ENCODE measurements around the gene CA10.

CA10 gene

DNA sequence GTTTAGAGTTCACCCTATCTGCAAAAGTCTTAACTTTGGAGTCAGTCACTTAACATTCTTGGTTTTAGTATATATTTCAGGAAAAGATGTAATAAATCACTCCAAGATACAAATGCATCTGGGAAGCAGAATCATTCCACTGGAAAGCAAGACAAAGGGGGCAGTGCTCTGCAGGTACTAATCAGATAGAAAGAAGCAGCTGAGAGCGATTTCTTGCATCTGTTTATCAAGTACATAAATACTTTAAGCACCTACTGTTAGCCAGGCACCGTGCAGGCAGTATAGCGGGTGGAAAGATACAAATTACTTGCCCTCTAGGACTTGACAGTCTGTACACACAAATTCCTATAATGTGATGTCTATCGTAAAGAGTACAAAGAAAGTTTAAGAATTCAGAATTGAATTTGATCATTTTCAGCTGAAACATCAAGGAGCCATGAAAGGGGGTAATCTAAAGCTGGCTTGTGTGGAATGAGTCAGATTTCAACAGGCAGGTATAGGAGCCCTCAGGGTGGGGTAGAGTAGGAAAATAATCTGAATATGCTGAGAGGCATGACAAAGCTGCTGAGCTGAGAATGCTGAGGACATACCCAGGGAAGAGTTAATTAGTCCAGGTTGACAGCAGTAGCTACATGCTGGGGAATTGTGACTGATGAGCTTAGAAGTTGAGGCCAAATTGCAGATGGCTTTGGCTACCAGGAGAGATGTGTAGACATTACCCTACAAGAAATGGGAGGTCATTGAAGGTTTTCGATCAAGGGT is 110.2 kb downstream of the CA10 start:
- no peak overlapping the region for H3K27ac ChIP-seq
- TF ChIP-seq, protein P1, sequence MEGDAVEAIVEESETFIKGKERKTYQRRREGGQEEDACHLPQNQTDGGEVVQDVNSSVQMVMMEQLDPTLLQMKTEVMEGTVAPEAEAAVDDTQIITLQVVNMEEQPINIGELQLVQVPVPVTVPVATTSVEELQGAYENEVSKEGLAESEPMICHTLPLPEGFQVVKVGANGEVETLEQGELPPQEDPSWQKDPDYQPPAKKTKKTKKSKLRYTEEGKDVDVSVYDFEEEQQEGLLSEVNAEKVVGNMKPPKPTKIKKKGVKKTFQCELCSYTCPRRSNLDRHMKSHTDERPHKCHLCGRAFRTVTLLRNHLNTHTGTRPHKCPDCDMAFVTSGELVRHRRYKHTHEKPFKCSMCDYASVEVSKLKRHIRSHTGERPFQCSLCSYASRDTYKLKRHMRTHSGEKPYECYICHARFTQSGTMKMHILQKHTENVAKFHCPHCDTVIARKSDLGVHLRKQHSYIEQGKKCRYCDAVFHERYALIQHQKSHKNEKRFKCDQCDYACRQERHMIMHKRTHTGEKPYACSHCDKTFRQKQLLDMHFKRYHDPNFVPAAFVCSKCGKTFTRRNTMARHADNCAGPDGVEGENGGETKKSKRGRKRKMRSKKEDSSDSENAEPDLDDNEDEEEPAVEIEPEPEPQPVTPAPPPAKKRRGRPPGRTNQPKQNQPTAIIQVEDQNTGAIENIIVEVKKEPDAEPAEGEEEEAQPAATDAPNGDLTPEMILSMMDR (conservative IDR thresholded peaks at IDR 0.05), result no peak

DNA sequence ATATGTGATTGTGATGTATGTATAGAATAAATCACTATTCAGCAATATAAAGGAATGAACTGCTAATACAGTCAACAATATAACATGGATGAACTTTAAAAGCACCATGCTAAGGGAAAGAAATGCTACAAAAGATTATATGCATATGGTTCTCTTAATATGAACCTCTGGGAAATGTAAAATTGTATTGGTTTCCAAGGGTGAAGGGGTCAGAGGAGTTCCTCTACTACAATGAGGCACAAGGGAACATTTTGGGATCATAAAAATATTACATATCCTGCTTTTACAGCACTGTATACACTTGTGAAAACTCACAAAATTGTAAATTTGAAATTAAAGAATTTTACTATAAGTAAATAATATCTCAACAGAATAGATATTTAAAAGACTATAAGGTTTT is 111.4 kb downstream of the CA10 start:
- TF ChIP-seq, protein P1 (conservative IDR thresholded peaks at IDR 0.05), result no peak

DNA sequence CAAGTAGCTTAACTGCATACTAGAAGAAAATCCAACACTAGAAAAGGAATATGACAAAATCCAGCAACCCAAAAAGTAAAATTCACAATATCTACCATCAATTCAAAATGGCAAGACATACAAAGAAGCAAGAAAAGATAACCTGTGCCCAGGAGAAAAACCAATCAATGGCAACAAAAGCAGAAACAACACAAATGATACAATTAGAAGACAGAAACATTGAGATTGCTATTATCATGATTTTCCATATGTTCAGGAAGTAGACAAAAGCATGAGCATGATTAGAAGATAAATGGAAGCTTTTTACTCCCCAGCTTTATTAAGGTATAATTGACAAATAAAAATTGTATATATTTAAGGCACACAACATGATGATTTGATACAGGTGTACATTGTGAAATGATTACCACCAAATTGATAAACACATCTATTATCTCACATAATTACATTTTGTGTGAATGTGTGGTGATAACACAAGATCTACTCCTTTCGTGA is 117.3 kb downstream of the CA10 start:
- TF ChIP-seq, protein P1 (conservative IDR thresholded peaks at IDR 0.05), result no peak
- no peak overlapping the region for H3K27ac ChIP-seq

More for the DNA sequence above, 111.4 kb downstream of the CA10 start:
- H3K27ac ChIP-seq, result no peak overlapping the region

DNA sequence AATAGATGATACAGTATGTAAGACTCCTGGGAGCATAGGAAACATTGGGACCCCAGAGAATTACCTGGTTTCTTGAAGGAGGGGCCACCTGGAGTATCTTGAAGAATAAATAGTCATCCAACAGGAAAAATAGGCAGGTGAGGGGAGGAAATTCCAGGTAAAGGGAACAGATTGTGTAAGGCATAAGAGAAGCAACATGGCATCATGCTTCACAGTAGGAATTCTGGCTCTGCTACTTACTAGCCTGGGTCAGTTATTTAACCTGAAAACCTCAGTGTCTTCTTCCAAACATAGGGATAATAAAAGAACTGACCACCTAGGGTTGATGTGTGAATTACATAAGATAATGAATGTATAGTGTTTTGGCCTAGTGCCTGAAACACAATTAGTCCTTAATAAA is 122.1 kb downstream of the CA10 start:
- no peak overlapping the region for H3K27ac ChIP-seq
- TF ChIP-seq, protein P1 (conservative IDR thresholded peaks at IDR 0.05), result no peak

DNA sequence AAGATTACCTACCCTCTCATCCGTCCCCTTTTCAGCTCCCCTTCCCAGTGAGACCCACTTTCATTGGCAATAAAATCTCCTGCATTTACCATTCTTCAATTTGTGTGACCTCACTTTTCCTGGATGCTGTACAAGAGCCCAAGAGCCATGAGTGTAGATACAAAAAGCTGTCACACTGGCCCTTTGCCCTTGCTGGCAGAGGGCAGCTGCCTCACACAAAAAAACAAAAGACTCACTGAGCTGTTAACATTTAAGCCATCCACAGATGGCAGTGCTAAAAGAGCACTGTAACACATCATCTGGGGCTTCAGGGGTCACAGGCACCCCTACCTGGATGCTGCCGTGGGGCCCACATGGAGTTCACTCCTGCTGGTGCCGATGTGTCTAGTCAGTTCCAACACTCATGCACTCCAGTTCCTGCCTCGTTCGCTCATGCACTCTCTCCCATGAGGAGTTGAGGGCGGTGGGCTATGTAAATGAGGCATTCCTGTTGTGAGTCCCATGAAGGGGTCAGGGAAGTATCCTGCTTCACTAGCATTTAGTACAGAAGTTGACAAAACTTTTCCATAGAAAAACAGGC is 123.1 kb downstream of the CA10 start:
- TF ChIP-seq, protein P1 (conservative IDR thresholded peaks at IDR 0.05), result no peak
- no peak overlapping the region for H3K27ac ChIP-seq

DNA sequence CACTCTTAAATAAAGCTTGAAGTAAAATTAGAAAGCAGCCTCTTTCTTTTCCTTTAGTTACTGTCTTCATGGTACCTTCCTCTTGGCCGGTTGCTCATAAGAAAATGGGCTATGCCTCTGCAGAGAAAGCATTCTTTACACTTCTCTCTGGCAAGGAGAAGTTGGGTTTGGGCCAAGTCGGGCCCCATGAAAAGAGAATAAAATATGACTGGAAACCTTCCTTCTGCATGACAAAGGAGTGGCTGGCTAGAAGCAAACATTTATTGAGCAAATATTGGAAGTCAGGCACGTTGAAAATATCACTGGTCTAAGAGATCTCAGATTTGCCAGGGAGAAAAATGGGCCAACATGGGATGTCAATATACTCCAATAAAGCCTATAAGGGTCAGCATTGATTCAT is 126.1 kb downstream of the CA10 start:
- no peak overlapping the region for H3K27ac ChIP-seq
- TF ChIP-seq, protein P1 (conservative IDR thresholded peaks at IDR 0.05), result no peak

DNA sequence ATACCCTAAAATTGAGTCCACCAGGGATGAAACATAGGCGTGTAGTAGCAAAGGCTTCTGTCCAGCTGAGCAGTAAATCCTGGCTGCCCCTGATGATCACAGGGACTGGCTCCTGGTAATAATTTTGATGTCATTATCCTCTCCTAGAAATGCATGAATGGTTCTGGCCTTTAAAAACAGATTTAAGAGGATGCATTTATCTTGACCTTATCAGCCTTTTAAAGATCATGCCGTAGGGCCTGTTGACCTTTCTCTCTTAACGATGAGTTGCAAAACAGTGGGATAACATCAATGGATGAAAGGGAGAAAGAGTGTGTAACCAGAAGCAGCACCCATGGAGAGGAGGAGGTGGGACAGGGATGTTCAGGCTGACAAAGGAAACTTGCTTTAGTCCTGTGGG is 128.5 kb downstream of the CA10 start:
- no peak overlapping the region for H3K27ac ChIP-seq
- TF ChIP-seq, protein P1 (conservative IDR thresholded peaks at IDR 0.05), result no peak

Data from VCaP (cell line).